GM23338 (cell line): ENCODE data around the gene MTHFD1L. TPM values are rescaled to one million over a fixed set of nuclear protein-coding genes. Genes with fewer than 3 reads are reported as not detected.

Experiments used
- ATAC-seq: fragments of 200-7000 bp; cut with Tn5 transposase; 3 replicates; pipeline ENCODE4 v1.9.1; 2020
- DNase-seq: peaks from one replicate; pipeline ENCODE4 v3.0.0-alpha.2; 2015; ENCODE audit warnings: low spot score
- H2AFZ ChIP-seq: fragments of 200-600 bp; sonication (generic); 2 replicates; pipeline ENCODE4 v1.8.0; 2016; ENCODE audit warnings: antibody characterized with exemption, mild to moderate bottlenecking, moderate library complexity
- H3F3A ChIP-seq: fragments of 200-600 bp; sonication (generic); replicated peaks from 2 replicates; pipeline ENCODE4 v1.8.0; 2017; ENCODE audit warnings: antibody characterized with exemption, mixed run types, low read depth
- H3K27ac ChIP-seq: fragments of 200-600 bp; sonication (generic); 2 replicates; pipeline ENCODE4 v1.6.1; 2016; ENCODE audit warnings: low read depth
- H3K27me3 ChIP-seq: fragments of 200-600 bp; sonication (generic); 2 replicates; pipeline ENCODE4 v1.8.0; 2016; ENCODE audit warnings: mild to moderate bottlenecking, mixed run types, moderate library complexity; ENCODE audit not compliant: insufficient read depth
- H3K36me3 ChIP-seq: fragments of 200-600 bp; sonication (generic); 2 replicates; pipeline ENCODE4 v1.8.0; 2016; ENCODE audit warnings: mild to moderate bottlenecking; ENCODE audit not compliant: insufficient read depth
- H3K4me1 ChIP-seq: fragments of 200-600 bp; sonication (generic); 2 replicates; pipeline ENCODE4 v1.8.0; 2016; ENCODE audit warnings: mild to moderate bottlenecking, moderate library complexity; ENCODE audit not compliant: insufficient read depth
- H3K4me2 ChIP-seq: fragments of 200-600 bp; sonication (generic); 2 replicates; pipeline ENCODE4 v1.7.1; 2017; ENCODE audit warnings: mixed run types
- H3K4me3 ChIP-seq: fragments of 200-600 bp; sonication (generic); 2 replicates; pipeline ENCODE4 v1.6.1; 2016; ENCODE audit warnings: mixed run types
- H3K79me2 ChIP-seq: fragments of 200-600 bp; sonication (generic); replicated peaks from 2 replicates; pipeline ENCODE4 v1.8.0; 2017; ENCODE audit warnings: mild to moderate bottlenecking; ENCODE audit not compliant: insufficient read depth
- H3K9me2 ChIP-seq: fragments of 200-600 bp; sonication (generic); 2 replicates; pipeline ENCODE4 v1.8.0; 2017; ENCODE audit not compliant: insufficient read depth
- H4K20me1 ChIP-seq: fragments of 200-600 bp; sonication (generic); replicated peaks from 2 replicates; pipeline ENCODE4 v1.8.0; 2017; ENCODE audit warnings: mild to moderate bottlenecking; ENCODE audit not compliant: insufficient read depth
- H3K27ac Mint-ChIP-seq: 2 replicates; pipeline ENCODE4 v1.8.0; 2020; ENCODE audit warnings: inconsistent platforms, mild to moderate bottlenecking, moderate library complexity, mixed read lengths
- H3K27me3 Mint-ChIP-seq: 3 replicates; pipeline ENCODE4 v1.8.0; 2022; ENCODE audit warnings: low read depth, mild to moderate bottlenecking, moderate library complexity, mixed read lengths, inconsistent platforms; ENCODE audit not compliant: insufficient read depth, poor library complexity
- H3K36me3 Mint-ChIP-seq: 3 replicates; pipeline ENCODE4 v1.8.0; 2021; ENCODE audit warnings: low read depth, mild to moderate bottlenecking, inconsistent platforms, moderate library complexity, mixed read lengths
- H3K4me1 Mint-ChIP-seq: 3 replicates; pipeline ENCODE4 v1.8.0; 2020; ENCODE audit warnings: mild to moderate bottlenecking, inconsistent platforms, mixed read lengths
- H3K4me3 Mint-ChIP-seq: 3 replicates; pipeline ENCODE4 v1.8.0; 2021; ENCODE audit warnings: moderate library complexity, mild to moderate bottlenecking, inconsistent platforms, mixed read lengths
- H3K9me3 Mint-ChIP-seq: 3 replicates; pipeline ENCODE4 v1.8.0; 2020; ENCODE audit warnings: moderate library complexity, mild to moderate bottlenecking, inconsistent platforms, mixed read lengths
- CREB1 ChIP-seq: fragments of 250-450 bp; sonication (Bioruptor Pico); IDR thresholded peaks from 2 replicates; pipeline ENCODE4 v1.5.0; 2020; ENCODE audit warnings: low read depth, mild to moderate bottlenecking, moderate library complexity
- EZH2 ChIP-seq: fragments of 200-600 bp; sonication (generic); IDR thresholded peaks from one replicate; pipeline ENCODE4 v1.8.0; 2017; ENCODE audit warnings: antibody characterized with exemption, mild to moderate bottlenecking, low read depth; ENCODE audit not compliant: unreplicated experiment
- EZH2phosphoT487 ChIP-seq: fragments of 200-600 bp; sonication (generic); IDR thresholded peaks from one replicate; pipeline ENCODE4 v1.8.1; 2018; ENCODE audit warnings: antibody characterized with exemption; ENCODE audit not compliant: unreplicated experiment
- JUNB ChIP-seq: IDR thresholded peaks from one replicate; pipeline ENCODE4 v1.6.1; 2016; ENCODE audit warnings: antibody characterized with exemption; ENCODE audit not compliant: unreplicated experiment
- NANOG ChIP-seq: IDR thresholded peaks from 2 replicates; pipeline ENCODE4 v1.6.1; 2016; ENCODE audit warnings: antibody characterized with exemption, borderline replicate concordance
- STAT1 ChIP-seq: IDR thresholded peaks from one replicate; pipeline ENCODE4 v1.6.1; 2016; ENCODE audit warnings: antibody characterized with exemption; ENCODE audit not compliant: unreplicated experiment
- ZNF114 ChIP-seq: fragments of 250-450 bp; sonication (Bioruptor Pico); IDR thresholded peaks from 2 replicates; pipeline ENCODE4 v1.5.0; 2020; ENCODE audit warnings: mild to moderate bottlenecking, moderate library complexity
- ZNF331 ChIP-seq: fragments of 250-450 bp; sonication (Bioruptor Pico); IDR thresholded peaks from 2 replicates; pipeline ENCODE4 v1.5.0; 2020; ENCODE audit warnings: low read depth, mild to moderate bottlenecking, moderate library complexity
- polyA plus RNA-seq: library from polyadenylated mRNA; unstranded; fragments of >200 nt; fragmentation: Nextera tagmentation; extraction: Ambion mirVana; gene quantifications from 2 replicates; pipeline ENCODE4 v1.2.1, GENCODE V29; 2016
- total RNA-seq: library from RNA; depleted of rRNA; stranded (reverse); fragments of >200 nt; shearing (Covaris generic); gene quantifications from 2 replicates; pipeline ENCODE4 v1.2.3, GENCODE V29; 2014
- TF ChIP-seq, protein P1 (sequence below): IDR thresholded peaks from 2 replicates; pipeline ENCODE4 v1.6.1; 2016; ENCODE audit warnings: antibody characterized with exemption
- TF ChIP-seq, protein P2 (sequence below): fragments of 250-450 bp; sonication (Bioruptor Pico); IDR thresholded peaks from 2 replicates; pipeline ENCODE4 v1.5.0; 2020; ENCODE audit warnings: mild to moderate bottlenecking, moderate library complexity
- TF ChIP-seq, protein P3 (sequence below): IDR thresholded peaks from one replicate; pipeline ENCODE4 v1.6.1; 2018; ENCODE audit warnings: antibody characterized with exemption; ENCODE audit not compliant: unreplicated experiment

Gene MTHFD1L
- total and polyA plus RNA-seq, 2 experiments from 2014 or later: 53.2 to 66.8 TPM

DNA sequence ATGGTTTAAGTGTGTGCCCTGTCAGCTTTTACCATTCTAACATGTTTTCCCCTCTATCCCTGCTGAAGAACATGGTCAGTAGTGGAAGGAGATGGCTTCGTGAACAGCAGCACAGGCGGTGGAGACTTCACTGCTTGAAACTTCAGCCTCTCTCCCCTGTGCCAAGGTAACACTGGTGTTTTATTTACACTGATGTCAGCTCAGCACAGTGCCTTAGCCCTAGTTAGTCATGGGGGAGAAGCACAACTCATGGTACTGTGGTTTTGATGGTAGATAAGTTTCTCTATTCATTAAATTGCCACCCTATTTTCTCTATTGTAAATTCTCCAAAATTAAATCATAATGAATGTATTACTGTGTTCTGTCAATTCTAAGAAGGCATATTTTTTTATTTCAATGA lies 56.6 kb downstream of the MTHFD1L start (continued):
- TF ChIP-seq ZNF331 (CRISPR knock-in tag) (no peak), EZH2phosphoT487 (no peak), CREB1 (CRISPR knock-in tag) (no peak), EZH2 (no peak)
- TF ChIP-seq, protein P1, sequence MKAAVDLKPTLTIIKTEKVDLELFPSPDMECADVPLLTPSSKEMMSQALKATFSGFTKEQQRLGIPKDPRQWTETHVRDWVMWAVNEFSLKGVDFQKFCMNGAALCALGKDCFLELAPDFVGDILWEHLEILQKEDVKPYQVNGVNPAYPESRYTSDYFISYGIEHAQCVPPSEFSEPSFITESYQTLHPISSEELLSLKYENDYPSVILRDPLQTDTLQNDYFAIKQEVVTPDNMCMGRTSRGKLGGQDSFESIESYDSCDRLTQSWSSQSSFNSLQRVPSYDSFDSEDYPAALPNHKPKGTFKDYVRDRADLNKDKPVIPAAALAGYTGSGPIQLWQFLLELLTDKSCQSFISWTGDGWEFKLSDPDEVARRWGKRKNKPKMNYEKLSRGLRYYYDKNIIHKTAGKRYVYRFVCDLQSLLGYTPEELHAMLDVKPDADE: no peak

DNA sequence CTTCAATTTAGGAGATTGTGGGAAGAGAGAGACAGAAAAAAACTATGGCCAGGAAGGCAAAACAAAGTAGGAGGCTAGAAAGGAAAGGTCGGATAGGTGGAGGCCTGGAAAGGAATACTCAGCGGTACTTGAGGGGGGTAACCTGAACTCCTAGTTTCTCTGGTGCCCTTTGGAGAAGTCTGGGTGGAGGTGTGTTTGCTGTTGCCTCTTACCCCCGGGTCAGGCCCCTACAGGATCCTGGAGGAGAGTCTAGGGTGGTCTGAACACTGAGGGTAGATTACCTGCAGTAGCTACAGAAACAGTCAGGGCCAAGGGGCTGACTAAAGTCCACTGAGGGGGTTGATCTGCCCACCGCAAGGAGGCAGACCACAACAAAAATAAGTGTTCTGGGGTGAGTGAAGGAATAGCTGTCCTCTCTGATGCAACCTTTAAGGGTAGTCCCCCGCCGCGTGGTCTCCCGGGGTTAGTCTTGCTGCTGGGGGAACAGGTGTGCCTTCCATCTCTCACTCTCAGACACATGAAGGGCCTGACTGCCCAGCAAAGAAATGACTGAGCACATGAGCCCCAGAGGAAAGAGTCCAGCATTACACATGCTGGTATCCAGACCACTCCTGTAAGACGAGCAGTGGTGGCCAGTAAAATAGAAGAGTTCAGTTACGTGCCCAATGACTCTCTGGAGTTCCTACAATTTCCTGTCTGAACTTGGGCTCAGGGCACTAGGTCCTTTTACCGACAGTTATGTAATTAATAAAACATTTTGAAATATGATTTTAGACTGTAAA lies 59.5 kb downstream of the MTHFD1L start:
- Histone ChIP-seq H3K4me3 (no peak overlapping the region), H2AFZ (no peak overlapping the region), H3K4me1 (no peaks in the 10 kb centered on the region), H3K27me3 (no peaks in the 10 kb centered on the region), H3K9me2 (no peaks in the 10 kb centered on the region), H3K36me3 (peaks cover 26% of the 10 kb centered on the region), H3F3A (no peaks in the 10 kb centered on the region), H3K79me2 (no peaks in the 10 kb centered on the region), H3K27ac (no peak overlapping the region), H3K4me2 (no peak overlapping the region), H4K20me1 (no peaks in the 10 kb centered on the region; the same call in none of the 2 replicates)
- H3K9me3 Mint-ChIP-seq: no peaks in the 10 kb centered on the region
- peak overlapping the region; percentile 91 for H3K27ac Mint-ChIP-seq
- peaks cover 71% of the 10 kb centered on the region for H3K36me3 Mint-ChIP-seq
- ATAC-seq (peak; percentile 54), DNase-seq (peak; percentile 25)
- H3K27me3 Mint-ChIP-seq: no peaks in the 10 kb centered on the region
- H3K4me1 Mint-ChIP-seq: no peaks in the 10 kb centered on the region; the same call in 2 of the 3 replicates
- H3K4me3 Mint-ChIP-seq: no peak overlapping the region
- TF ChIP-seq ZNF114 (no peak), NANOG (no peak), STAT1 (no peak), EZH2phosphoT487 (no peak), CREB1 (CRISPR knock-in tag) (no peak), JUNB (no peak), ZNF331 (CRISPR knock-in tag) (no peak), EZH2 (no peak)
- TF ChIP-seq, protein P2, sequence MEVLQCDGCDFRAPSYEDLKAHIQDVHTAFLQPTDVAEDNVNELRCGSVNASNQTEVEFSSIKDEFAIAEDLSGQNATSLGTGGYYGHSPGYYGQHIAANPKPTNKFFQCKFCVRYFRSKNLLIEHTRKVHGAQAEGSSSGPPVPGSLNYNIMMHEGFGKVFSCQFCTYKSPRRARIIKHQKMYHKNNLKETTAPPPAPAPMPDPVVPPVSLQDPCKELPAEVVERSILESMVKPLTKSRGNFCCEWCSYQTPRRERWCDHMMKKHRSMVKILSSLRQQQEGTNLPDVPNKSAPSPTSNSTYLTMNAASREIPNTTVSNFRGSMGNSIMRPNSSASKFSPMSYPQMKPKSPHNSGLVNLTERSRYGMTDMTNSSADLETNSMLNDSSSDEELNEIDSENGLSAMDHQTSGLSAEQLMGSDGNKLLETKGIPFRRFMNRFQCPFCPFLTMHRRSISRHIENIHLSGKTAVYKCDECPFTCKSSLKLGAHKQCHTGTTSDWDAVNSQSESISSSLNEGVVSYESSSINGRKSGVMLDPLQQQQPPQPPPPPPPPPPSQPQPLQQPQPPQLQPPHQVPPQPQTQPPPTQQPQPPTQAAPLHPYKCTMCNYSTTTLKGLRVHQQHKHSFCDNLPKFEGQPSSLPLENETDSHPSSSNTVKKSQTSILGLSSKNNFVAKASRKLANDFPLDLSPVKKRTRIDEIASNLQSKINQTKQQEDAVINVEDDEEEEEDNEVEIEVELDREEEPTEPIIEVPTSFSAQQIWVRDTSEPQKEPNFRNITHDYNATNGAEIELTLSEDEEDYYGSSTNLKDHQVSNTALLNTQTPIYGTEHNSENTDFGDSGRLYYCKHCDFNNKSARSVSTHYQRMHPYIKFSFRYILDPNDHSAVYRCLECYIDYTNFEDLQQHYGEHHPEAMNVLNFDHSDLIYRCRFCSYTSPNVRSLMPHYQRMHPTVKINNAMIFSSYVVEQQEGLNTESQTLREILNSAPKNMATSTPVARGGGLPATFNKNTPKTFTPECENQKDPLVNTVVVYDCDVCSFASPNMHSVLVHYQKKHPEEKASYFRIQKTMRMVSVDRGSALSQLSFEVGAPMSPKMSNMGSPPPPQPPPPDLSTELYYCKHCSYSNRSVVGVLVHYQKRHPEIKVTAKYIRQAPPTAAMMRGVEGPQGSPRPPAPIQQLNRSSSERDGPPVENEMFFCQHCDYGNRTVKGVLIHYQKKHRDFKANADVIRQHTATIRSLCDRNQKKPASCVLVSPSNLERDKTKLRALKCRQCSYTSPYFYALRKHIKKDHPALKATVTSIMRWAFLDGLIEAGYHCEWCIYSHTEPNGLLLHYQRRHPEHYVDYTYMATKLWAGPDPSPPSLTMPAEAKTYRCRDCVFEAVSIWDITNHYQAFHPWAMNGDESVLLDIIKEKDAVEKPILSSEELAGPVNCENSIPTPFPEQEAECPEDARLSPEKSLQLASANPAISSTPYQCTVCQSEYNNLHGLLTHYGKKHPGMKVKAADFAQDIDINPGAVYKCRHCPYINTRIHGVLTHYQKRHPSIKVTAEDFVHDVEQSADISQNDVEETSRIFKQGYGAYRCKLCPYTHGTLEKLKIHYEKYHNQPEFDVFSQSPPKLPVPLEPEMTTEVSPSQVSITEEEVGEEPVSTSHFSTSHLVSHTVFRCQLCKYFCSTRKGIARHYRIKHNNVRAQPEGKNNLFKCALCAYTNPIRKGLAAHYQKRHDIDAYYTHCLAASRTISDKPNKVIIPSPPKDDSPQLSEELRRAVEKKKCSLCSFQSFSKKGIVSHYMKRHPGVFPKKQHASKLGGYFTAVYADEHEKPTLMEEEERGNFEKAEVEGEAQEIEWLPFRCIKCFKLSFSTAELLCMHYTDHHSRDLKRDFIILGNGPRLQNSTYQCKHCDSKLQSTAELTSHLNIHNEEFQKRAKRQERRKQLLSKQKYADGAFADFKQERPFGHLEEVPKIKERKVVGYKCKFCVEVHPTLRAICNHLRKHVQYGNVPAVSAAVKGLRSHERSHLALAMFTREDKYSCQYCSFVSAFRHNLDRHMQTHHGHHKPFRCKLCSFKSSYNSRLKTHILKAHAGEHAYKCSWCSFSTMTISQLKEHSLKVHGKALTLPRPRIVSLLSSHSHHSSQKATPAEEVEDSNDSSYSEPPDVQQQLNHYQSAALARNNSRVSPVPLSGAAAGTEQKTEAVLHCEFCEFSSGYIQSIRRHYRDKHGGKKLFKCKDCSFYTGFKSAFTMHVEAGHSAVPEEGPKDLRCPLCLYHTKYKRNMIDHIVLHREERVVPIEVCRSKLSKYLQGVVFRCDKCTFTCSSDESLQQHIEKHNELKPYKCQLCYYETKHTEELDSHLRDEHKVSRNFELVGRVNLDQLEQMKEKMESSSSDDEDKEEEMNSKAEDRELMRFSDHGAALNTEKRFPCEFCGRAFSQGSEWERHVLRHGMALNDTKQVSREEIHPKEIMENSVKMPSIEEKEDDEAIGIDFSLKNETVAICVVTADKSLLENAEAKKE: no peak
- TF ChIP-seq, protein P3, sequence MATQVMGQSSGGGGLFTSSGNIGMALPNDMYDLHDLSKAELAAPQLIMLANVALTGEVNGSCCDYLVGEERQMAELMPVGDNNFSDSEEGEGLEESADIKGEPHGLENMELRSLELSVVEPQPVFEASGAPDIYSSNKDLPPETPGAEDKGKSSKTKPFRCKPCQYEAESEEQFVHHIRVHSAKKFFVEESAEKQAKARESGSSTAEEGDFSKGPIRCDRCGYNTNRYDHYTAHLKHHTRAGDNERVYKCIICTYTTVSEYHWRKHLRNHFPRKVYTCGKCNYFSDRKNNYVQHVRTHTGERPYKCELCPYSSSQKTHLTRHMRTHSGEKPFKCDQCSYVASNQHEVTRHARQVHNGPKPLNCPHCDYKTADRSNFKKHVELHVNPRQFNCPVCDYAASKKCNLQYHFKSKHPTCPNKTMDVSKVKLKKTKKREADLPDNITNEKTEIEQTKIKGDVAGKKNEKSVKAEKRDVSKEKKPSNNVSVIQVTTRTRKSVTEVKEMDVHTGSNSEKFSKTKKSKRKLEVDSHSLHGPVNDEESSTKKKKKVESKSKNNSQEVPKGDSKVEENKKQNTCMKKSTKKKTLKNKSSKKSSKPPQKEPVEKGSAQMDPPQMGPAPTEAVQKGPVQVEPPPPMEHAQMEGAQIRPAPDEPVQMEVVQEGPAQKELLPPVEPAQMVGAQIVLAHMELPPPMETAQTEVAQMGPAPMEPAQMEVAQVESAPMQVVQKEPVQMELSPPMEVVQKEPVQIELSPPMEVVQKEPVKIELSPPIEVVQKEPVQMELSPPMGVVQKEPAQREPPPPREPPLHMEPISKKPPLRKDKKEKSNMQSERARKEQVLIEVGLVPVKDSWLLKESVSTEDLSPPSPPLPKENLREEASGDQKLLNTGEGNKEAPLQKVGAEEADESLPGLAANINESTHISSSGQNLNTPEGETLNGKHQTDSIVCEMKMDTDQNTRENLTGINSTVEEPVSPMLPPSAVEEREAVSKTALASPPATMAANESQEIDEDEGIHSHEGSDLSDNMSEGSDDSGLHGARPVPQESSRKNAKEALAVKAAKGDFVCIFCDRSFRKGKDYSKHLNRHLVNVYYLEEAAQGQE: no peak
